Amniotic stem cell (primary cell): ENCODE measurements around the gene PLD2.
"Not testable (repeated sequence)": the region's sequence is repeated elsewhere in the genome, so short reads cannot be mapped to it uniquely, and the experiment has no call there.

Experiments used
- DNase-seq: peaks from one replicate; lab custom pipeline; 2025; lab: John Stamatoyannopoulos, UW

Gene PLD2

GRCh38 chr17:4790705-4791088 lies 16.3 kb upstream of the PLD2 start:
- no peak for DNase-seq

GRCh38 chr17:4795168-4795567 lies 11.8 kb upstream of the PLD2 start:
- DNase-seq, result no peak

- no peak for DNase-seq
These were observed 10.4 kb upstream of the PLD2 start for GRCh38 chr17:4796552-4796920.

GRCh38 chr17:4800462-4801196 lies 6.3 kb upstream of the PLD2 start:
- DNase-seq, result no peak

- no peak for DNase-seq
These were observed 4.7 kb upstream of the PLD2 start, which contains the start of gene C17orf114 for GRCh38 chr17:4802228-4802627. Gene C17orf114 (minus strand): TSS chr17:4802328.

GRCh38 chr17:4806456-4806776 lies 536 bp upstream of the PLD2 start:
- DNase-seq, result no peak

- no peak for DNase-seq
These were observed 839 bp downstream of the PLD2 start for GRCh38 chr17:4807605-4808377.

- no peak for DNase-seq
These were observed 1.4 kb downstream of the PLD2 start for GRCh38 chr17:4808378-4808767.

- no peak for DNase-seq
These were observed 3.8 kb downstream of the PLD2 start for GRCh38 chr17:4810696-4811290.

GRCh38 chr17:4811471-4811870 lies 4.5 kb downstream of the PLD2 start:
- no peak for DNase-seq

- no peak for DNase-seq
These were observed 5.7 kb downstream of the PLD2 start for GRCh38 chr17:4812690-4813089.

GRCh38 chr17:4815043-4815675 lies 8.2 kb downstream of the PLD2 start:
- DNase-seq, result no peak

GRCh38 chr17:4816826-4817225 lies 9.9 kb downstream of the PLD2 start:
- DNase-seq, result no peak

GRCh38 chr17:4818276-4818675 lies 11.3 kb downstream of the PLD2 start:
- DNase-seq, result no peak

GRCh38 chr17:4822835-4823234 lies 15.9 kb downstream of the PLD2 start:
- DNase-seq, result no peak

GRCh38 chr17:4823373-4824089 lies 16.6 kb downstream of the PLD2 start:
- DNase-seq, result no peak

- DNase-seq, result no peak
These were observed 20.4 kb downstream of the PLD2 start for GRCh38 chr17:4827399-4827798.

GRCh38 chr17:4832829-4833177 lies 25.9 kb downstream of the PLD2 start:
- DNase-seq, result not testable (repeated sequence)

- peak; percentile 72 for DNase-seq
These were observed 26.4 kb downstream of the PLD2 start, which contains the start of gene MINK1 for GRCh38 chr17:4833178-4833940. Gene MINK1 (plus strand): TSS chr17:4833340. CDS start chr17:4833584, 244 bp downstream.

GRCh38 chr17:4833941-4834680 lies 27.2 kb downstream of the PLD2 start:
- DNase-seq, result no peak

GRCh38 chr17:4834681-4835020 lies 27.7 kb downstream of the PLD2 start:
- DNase-seq, result no peak
